ENCODE data around the gene KRTAP13-1.

Gene KRTAP13-1

DNA sequence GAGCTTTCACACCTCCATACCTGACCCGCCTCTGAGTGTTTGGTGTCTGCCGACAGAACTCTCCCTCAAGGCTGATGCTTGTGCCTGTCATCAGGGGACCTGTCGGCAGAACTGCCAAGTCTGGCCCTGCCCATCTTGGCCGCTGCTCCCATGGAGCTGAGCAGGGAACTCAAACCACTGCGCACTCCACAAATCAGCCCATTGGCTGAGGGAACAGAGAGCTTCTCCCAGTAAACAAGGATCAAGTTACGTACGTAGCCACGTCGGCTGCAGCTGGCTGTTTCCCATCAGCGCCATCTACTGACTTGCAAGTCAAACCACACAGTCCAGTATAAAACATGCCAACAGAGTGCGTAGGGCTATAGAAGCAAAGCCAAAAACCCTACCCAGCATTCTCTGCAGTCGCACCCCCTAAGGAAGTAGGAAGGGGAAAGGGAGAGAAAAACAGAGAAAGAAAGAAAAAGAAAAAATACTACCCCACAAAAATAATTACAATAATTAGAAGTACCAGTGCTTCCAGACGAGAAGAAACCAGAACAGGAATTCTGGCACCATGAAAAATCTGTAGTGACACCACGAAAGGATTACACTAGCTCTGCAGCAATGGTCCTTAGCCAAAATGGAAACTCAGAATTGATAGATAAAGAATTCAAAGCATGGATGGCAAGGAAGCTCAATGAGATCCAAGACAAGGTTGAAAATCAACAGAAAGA, 13.1 kb downstream of the KRTAP13-1 start:
- no peaks in the 10 kb centered on the region for H3K9me2 ChIP-seq (replicated peaks; ENCODE audit: control insufficient read depth, low read length)
- H3K4me1 ChIP-seq (ENCODE audit: control insufficient read depth, low read length) = no peaks in the 10 kb centered on the region; the same call in 1 of the 2 replicates
- H3F3A ChIP-seq (ENCODE audit: control insufficient read depth, insufficient read depth) = no peaks in the 10 kb centered on the region
- H3K27me3 ChIP-seq (ENCODE audit: control insufficient read depth, low read length) = no peaks in the 10 kb centered on the region
- no peaks in the 10 kb centered on the region for H3K79me2 ChIP-seq (ENCODE audit: control insufficient read depth, low read length)
- no peaks in the 10 kb centered on the region for H3K36me3 ChIP-seq (ENCODE audit: control insufficient read depth, low read length)
- no peak for TF ChIP-seq EZH2phosphoT487 (IDR thresholded peaks at IDR 0.05; ENCODE audit: borderline replicate concordance, low read length)
- TF ChIP-seq, protein P1, sequence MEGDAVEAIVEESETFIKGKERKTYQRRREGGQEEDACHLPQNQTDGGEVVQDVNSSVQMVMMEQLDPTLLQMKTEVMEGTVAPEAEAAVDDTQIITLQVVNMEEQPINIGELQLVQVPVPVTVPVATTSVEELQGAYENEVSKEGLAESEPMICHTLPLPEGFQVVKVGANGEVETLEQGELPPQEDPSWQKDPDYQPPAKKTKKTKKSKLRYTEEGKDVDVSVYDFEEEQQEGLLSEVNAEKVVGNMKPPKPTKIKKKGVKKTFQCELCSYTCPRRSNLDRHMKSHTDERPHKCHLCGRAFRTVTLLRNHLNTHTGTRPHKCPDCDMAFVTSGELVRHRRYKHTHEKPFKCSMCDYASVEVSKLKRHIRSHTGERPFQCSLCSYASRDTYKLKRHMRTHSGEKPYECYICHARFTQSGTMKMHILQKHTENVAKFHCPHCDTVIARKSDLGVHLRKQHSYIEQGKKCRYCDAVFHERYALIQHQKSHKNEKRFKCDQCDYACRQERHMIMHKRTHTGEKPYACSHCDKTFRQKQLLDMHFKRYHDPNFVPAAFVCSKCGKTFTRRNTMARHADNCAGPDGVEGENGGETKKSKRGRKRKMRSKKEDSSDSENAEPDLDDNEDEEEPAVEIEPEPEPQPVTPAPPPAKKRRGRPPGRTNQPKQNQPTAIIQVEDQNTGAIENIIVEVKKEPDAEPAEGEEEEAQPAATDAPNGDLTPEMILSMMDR (IDR thresholded peaks at IDR 0.05; ENCODE audit: low read depth, low read length, poor library complexity, severe bottlenecking) = peak; percentile 69
- H3K4me2 ChIP-seq (ENCODE audit: low read length) = peak overlapping the region; percentile 49
- no peaks in the 10 kb centered on the region for H3K9me3 ChIP-seq (ENCODE audit: control insufficient read depth, insufficient read depth, low read length)
- H3K4me3 ChIP-seq (ENCODE audit: low read length) = peak overlapping the region; percentile 34
- H4K20me1 ChIP-seq (ENCODE audit: control insufficient read depth, insufficient read depth, low read depth, low read length) = no peaks in the 10 kb centered on the region
- no peak overlapping the region for H3K27ac ChIP-seq (ENCODE audit: low read depth, low read length)

DNA sequence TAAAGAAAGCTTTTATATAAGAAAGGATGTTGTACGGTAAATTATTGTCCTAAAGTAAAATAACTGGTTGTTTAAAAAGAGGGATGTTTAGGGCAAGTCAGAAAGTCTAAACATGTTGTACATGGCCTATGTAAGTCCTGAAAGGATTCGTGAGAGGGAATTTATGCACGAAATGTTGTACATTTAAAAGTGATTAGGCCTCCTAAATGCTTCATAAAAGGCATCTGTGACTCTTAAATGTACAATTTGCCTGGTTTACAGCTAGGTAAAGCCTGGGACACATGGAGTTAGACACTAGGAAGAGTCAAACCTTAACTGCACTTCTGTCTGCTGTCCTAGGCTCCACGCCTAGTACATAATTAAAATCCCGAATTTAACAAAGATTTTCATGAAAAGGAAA, 20.2 kb downstream of the KRTAP13-1 start:
- Histone ChIP-seq H3K4me1 (ENCODE audit: control insufficient read depth, low read length) (no peaks in the 10 kb centered on the region), H3K4me3 (ENCODE audit: low read length) (no peak overlapping the region), H3K9me2 (replicated peaks; ENCODE audit: control insufficient read depth, low read length) (no peaks in the 10 kb centered on the region), H3K79me2 (ENCODE audit: control insufficient read depth, low read length) (no peaks in the 10 kb centered on the region), H3F3A (ENCODE audit: control insufficient read depth, insufficient read depth) (no peaks in the 10 kb centered on the region), H3K4me2 (ENCODE audit: low read length) (no peak overlapping the region), H3K27ac (ENCODE audit: low read depth, low read length) (no peak overlapping the region), H3K27me3 (ENCODE audit: control insufficient read depth, low read length) (no peaks in the 10 kb centered on the region), H4K20me1 (ENCODE audit: control insufficient read depth, insufficient read depth, low read depth, low read length) (no peaks in the 10 kb centered on the region), H3K9me3 (ENCODE audit: control insufficient read depth, insufficient read depth, low read length) (no peaks in the 10 kb centered on the region), H3K36me3 (ENCODE audit: control insufficient read depth, low read length) (no peaks in the 10 kb centered on the region)
- TF ChIP-seq, protein P1 (IDR thresholded peaks at IDR 0.05; ENCODE audit: low read depth, low read length, poor library complexity, severe bottlenecking) = no peak
- no peak for TF ChIP-seq EZH2phosphoT487 (IDR thresholded peaks at IDR 0.05; ENCODE audit: borderline replicate concordance, low read length)

DNA sequence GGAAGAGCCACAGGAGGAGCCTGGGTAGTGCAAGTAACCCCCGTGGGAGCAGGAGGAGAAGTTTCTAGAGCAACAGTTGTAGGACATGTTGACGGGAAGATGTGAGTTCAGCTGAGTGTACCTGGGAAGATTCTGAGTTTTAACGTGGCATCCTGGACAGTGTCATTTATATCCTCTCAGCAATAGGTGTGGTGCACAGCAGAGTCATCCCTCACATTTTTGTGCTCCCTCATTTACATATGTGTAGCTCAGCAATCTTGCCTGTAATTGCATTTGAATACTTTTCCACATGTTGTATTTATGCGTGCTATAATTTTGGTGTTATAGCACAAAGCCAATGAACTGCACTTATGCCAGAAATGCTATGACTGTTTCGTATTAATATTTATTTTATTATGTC, 30.0 kb downstream of the KRTAP13-1 start, which contains the start of gene KRTAP13-3:
KRTAP13-3 (minus strand) TSS at position 101 of the 400 bp plus-strand sequence; CDS start at position 87, 14 bp downstream.
- Histone ChIP-seq H3F3A (ENCODE audit: control insufficient read depth, insufficient read depth) (no peaks in the 10 kb centered on the region), H3K9me3 (ENCODE audit: control insufficient read depth, insufficient read depth, low read length) (no peaks in the 10 kb centered on the region), H3K36me3 (ENCODE audit: control insufficient read depth, low read length) (no peaks in the 10 kb centered on the region), H3K4me1 (ENCODE audit: control insufficient read depth, low read length) (no peaks in the 10 kb centered on the region), H3K27me3 (ENCODE audit: control insufficient read depth, low read length) (no peaks in the 10 kb centered on the region), H3K79me2 (ENCODE audit: control insufficient read depth, low read length) (no peaks in the 10 kb centered on the region), H3K9me2 (replicated peaks; ENCODE audit: control insufficient read depth, low read length) (no peaks in the 10 kb centered on the region), H3K4me2 (ENCODE audit: low read length) (no peak within 1 kb of the TSS), H4K20me1 (ENCODE audit: control insufficient read depth, insufficient read depth, low read depth, low read length) (no peaks in the 10 kb centered on the region), H3K27ac (ENCODE audit: low read depth, low read length) (no peak within 1 kb of the TSS), H3K4me3 (ENCODE audit: low read length) (no peak within 1 kb of the TSS)
- TF ChIP-seq, protein P1 (IDR thresholded peaks at IDR 0.05; ENCODE audit: low read depth, low read length, poor library complexity, severe bottlenecking) = no peak
- TF ChIP-seq EZH2phosphoT487 (IDR thresholded peaks at IDR 0.05; ENCODE audit: borderline replicate concordance, low read length) = no peak

All from DOHH2 (cell line).